Astrocyte (in vitro differentiated cells and primary cell): Measurements from ENCODE around the gene CCDC141. TPM values are rescaled to one million over a fixed set of nuclear protein-coding genes. Genes with fewer than 3 reads are reported as not detected.
A peak's percentile ranks its signal among the peaks of the same experiment; 100 is the strongest.

ENCODE experiments used
- DNase-seq: peaks from one replicate; pipeline ENCODE4 v3.0.0-alpha.2; 2010; ENCODE audit warnings: low read depth
- FAIRE-seq: peaks from 2 replicates; lab custom pipeline; 2011; peaks lifted over from hg19 to GRCh38; lab: Jason Lieb, UNC
- H2AFZ ChIP-seq: 2 replicates; pipeline ENCODE4 v1.6.0; 2012; ENCODE audit warnings: low read depth, low read length, inconsistent platforms
- H3K27ac ChIP-seq: 2 replicates; pipeline ENCODE4 v1.5.1; 2011; ENCODE audit warnings: low read depth, low read length, inconsistent platforms
- H3K27me3 ChIP-seq: 2 replicates; pipeline ENCODE4 v1.6.0; 2011; ENCODE audit warnings: low read length, inconsistent platforms; ENCODE audit not compliant: insufficient read depth
- H3K36me3 ChIP-seq: 2 replicates; pipeline ENCODE4 v1.5.1; 2011; ENCODE audit warnings: low read length, inconsistent platforms; ENCODE audit not compliant: insufficient read depth
- H3K4me1 ChIP-seq: 2 replicates; pipeline ENCODE4 v1.5.1; 2011; ENCODE audit warnings: low read length, inconsistent platforms; ENCODE audit not compliant: insufficient read depth
- H3K4me2 ChIP-seq: 2 replicates; pipeline ENCODE4 v1.6.0; 2012; ENCODE audit warnings: low read length, inconsistent platforms
- H3K4me3 ChIP-seq: 2 replicates; pipeline ENCODE4 v1.5.1; 2011; ENCODE audit warnings: low read depth, mild to moderate bottlenecking, low read length, inconsistent platforms; ENCODE audit not compliant: insufficient read depth
- H3K79me2 ChIP-seq: 2 replicates; pipeline ENCODE4 v1.6.0; 2012; ENCODE audit warnings: mild to moderate bottlenecking, low read length, inconsistent platforms; ENCODE audit not compliant: insufficient read depth
- H3K9ac ChIP-seq: 2 replicates; pipeline ENCODE4 v1.6.0; 2012; ENCODE audit warnings: mild to moderate bottlenecking, low read length, inconsistent platforms
- H3K9me3 ChIP-seq: 2 replicates; pipeline ENCODE4 v1.5.1; 2012; ENCODE audit warnings: low read depth, mild to moderate bottlenecking, low read length, inconsistent platforms; ENCODE audit not compliant: insufficient read depth
- H4K20me1 ChIP-seq: 2 replicates; pipeline ENCODE4 v1.6.0; 2012; ENCODE audit warnings: low read length, inconsistent platforms; ENCODE audit not compliant: insufficient read depth
- H3K27ac Mint-ChIP-seq: one replicate; pipeline ENCODE4 v1.8.0; 2021; ENCODE audit warnings: mild to moderate bottlenecking, mixed read lengths; ENCODE audit not compliant: unreplicated experiment
- H3K27me3 Mint-ChIP-seq: one replicate; pipeline ENCODE4 v1.8.0; 2021; ENCODE audit warnings: low read depth, mixed read lengths; ENCODE audit not compliant: unreplicated experiment
- H3K36me3 Mint-ChIP-seq: one replicate; pipeline ENCODE4 v1.8.0; 2021; ENCODE audit warnings: low read depth, mixed read lengths; ENCODE audit not compliant: unreplicated experiment
- H3K4me1 Mint-ChIP-seq: one replicate; pipeline ENCODE4 v1.8.0; 2021; ENCODE audit warnings: low read depth, mixed read lengths; ENCODE audit not compliant: unreplicated experiment
- H3K4me3 Mint-ChIP-seq: one replicate; pipeline ENCODE4 v1.8.0; 2021; ENCODE audit warnings: mild to moderate bottlenecking, moderate library complexity, mixed read lengths; ENCODE audit not compliant: unreplicated experiment
- H3K9me3 Mint-ChIP-seq: one replicate; pipeline ENCODE4 v1.8.0; 2021; ENCODE audit warnings: mild to moderate bottlenecking, mixed read lengths; ENCODE audit not compliant: unreplicated experiment
- EZH2 ChIP-seq: IDR thresholded peaks from 2 replicates; pipeline ENCODE4 v1.6.1; 2012; ENCODE audit warnings: mild to moderate bottlenecking, low read length, inconsistent platforms; ENCODE audit not compliant: insufficient read depth
- total RNA-seq: library from RNA; stranded (reverse); gene quantifications from 2 replicates; pipeline ENCODE4 v1.2.1, GENCODE V29; 2021
- TF ChIP-seq, protein P1 (sequence below): IDR thresholded peaks from 2 replicates; pipeline ENCODE4 v1.5.1; 2011; ENCODE audit warnings: low read depth, mild to moderate bottlenecking, inconsistent platforms, low read length, moderate library complexity; ENCODE audit not compliant: insufficient read depth

CCDC141 gene
- total RNA-seq, 1 donor from 2014 or later, result 0.18 TPM

DNA sequence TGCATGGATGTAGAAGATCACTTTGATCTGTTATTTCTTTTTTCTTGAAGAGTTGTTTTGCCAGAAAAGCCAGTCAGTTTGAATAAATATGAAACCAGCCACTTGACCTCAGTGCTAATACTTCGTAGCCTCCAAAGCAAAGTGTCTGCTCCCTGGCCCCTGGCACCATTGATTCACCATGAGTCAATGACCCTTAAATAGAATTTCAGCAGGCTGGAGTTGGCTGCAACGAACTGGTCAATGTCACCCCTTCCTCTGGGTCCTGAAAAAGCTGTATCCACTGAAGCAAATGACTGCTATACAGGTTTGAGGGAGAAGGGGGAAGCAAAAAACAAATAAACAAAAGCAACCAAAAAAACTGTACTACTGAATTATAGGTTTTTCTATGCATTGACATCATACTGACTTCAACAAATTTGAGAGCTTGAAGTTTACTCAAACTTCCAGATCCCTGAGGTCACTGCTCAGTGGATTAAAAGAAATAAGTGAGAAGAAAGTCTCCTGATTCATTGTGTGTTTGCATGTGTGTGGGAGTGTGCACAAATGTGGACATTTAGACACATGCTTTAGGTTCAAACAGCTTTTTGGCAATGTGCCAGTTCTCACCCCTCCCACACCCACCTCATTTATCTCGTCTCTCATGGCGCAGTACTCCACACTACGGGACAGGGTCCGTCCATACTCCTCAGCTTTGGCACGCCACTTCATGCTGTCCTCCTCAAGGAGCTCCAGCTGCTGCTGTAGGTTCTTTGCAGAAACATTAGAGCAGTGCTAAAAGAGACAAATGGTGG lies 184.6 kb downstream of the CCDC141 start:
- FAIRE-seq (no peak), DNase-seq (no peak)
- Mint-ChIP-seq H3K27ac (no peak overlapping the region), H3K36me3 (no peaks in the 10 kb centered on the region), H3K4me1 (peaks cover 25% of the 10 kb centered on the region), H3K9me3 (no peaks in the 10 kb centered on the region), H3K4me3 (no peak overlapping the region), H3K27me3 (no peaks in the 10 kb centered on the region)
- Histone ChIP-seq H3K27me3 (no peaks in the 10 kb centered on the region), H2AFZ (no peak overlapping the region), H3K9ac (no peak overlapping the region), H3K4me1 (peaks cover 21% of the 10 kb centered on the region), H3K27ac (no peak overlapping the region), H3K36me3 (no peaks in the 10 kb centered on the region), H3K9me3 (no peaks in the 10 kb centered on the region), H3K4me2 (peak overlapping the region; percentile 16), H4K20me1 (no peaks in the 10 kb centered on the region), H3K79me2 (no peaks in the 10 kb centered on the region), H3K4me3 (no peak overlapping the region)
- TF ChIP-seq, protein P1, sequence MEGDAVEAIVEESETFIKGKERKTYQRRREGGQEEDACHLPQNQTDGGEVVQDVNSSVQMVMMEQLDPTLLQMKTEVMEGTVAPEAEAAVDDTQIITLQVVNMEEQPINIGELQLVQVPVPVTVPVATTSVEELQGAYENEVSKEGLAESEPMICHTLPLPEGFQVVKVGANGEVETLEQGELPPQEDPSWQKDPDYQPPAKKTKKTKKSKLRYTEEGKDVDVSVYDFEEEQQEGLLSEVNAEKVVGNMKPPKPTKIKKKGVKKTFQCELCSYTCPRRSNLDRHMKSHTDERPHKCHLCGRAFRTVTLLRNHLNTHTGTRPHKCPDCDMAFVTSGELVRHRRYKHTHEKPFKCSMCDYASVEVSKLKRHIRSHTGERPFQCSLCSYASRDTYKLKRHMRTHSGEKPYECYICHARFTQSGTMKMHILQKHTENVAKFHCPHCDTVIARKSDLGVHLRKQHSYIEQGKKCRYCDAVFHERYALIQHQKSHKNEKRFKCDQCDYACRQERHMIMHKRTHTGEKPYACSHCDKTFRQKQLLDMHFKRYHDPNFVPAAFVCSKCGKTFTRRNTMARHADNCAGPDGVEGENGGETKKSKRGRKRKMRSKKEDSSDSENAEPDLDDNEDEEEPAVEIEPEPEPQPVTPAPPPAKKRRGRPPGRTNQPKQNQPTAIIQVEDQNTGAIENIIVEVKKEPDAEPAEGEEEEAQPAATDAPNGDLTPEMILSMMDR, result no peak
- no peak for TF ChIP-seq EZH2

DNA sequence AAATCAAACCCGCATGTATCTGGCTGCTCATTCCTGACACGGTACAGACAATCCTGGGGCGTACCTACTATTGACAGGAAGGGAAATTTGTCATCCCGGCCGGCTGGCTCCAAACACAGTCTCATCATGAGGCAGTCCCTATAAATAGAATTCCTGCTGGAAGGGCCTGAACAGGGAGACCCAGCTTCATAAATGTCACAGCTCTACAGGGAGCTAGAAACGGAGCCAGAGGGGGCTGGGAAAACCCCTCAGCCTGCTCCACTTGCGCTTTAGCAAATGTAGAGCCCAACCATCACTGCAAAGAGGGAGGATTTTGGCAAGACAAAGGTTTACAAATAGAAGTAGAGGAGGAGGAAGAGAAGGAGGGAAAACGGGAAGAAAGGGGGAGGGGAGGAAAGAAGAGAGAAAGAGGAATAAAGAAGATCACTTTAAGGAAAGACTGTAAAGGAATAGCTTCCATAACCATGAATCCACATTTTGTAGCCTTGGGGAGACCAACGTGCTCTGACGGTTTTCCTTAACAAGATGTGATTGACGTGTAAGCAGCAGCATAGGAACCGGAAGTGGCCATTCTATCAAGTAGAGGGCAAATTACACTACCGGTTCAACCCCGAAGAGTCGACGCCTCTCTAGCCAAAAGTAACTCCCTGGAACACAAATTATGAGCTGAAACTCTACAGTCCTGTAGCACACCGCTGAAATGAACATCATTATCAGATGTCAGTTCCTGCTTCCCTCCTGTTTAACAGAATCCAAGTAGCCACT lies 185.9 kb downstream of the CCDC141 start:
- Histone ChIP-seq H3K27ac (peak overlapping the region; percentile 29), H2AFZ (peak overlapping the region; percentile 65), H3K4me1 (peaks cover 21% of the 10 kb centered on the region), H3K36me3 (no peaks in the 10 kb centered on the region), H3K9ac (peak overlapping the region; percentile 34), H3K4me2 (peak overlapping the region; percentile 77), H3K4me3 (no peak overlapping the region), H3K79me2 (no peaks in the 10 kb centered on the region), H3K9me3 (no peaks in the 10 kb centered on the region), H4K20me1 (no peaks in the 10 kb centered on the region), H3K27me3 (no peaks in the 10 kb centered on the region)
- peak; percentile 32 for DNase-seq
- Mint-ChIP-seq H3K36me3 (no peaks in the 10 kb centered on the region), H3K4me3 (peak overlapping the region; percentile 48), H3K27me3 (no peaks in the 10 kb centered on the region), H3K9me3 (no peaks in the 10 kb centered on the region), H3K4me1 (peaks cover 26% of the 10 kb centered on the region), H3K27ac (peak overlapping the region; percentile 90)
- no peak for FAIRE-seq
- no peak for TF ChIP-seq EZH2

DNA sequence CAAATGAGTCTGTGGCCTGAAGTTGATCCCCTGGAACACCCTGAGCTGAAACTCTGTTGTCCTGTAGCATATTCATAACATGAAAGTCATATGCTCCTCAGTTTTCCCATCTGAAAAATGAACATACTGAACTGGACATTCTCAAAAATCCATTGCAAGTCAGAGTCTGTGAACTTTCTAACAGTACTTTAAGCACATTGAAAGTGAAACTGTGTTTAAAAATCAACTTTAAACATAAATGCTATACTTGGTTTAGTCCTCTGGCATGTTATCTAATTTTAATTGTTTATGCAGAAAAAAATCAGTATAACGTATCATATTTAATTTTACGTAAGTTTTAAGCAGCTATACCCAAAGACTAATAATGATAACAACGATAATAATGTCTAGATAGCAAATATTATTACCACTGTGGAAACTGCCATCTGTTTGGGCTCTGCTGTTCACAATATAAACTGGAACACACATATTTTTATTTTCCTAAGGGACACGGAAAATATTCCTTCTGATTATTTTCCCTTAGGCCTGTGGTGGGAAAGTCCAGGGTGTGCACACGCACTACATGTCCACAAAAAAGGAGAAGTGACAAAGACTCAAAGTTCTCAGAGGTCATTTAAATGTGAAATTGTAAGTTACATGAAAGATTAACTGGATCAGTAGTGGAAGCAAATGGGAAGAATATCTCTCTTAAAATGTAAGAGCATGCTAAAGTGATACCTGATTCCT lies 186.6 kb downstream of the CCDC141 start:
- TF ChIP-seq, protein P1, result no peak
- TF ChIP-seq EZH2, result no peak
- Mint-ChIP-seq H3K4me3 (no peak overlapping the region), H3K27ac (peak overlapping the region; percentile 90), H3K27me3 (no peaks in the 10 kb centered on the region), H3K36me3 (no peaks in the 10 kb centered on the region), H3K4me1 (peaks cover 29% of the 10 kb centered on the region), H3K9me3 (no peaks in the 10 kb centered on the region)
- FAIRE-seq (peak; percentile 5), DNase-seq (no peak)
- Histone ChIP-seq H3K4me1 (peaks cover 21% of the 10 kb centered on the region), H3K9ac (peak overlapping the region; percentile 34), H3K4me2 (peak overlapping the region; percentile 77), H2AFZ (peak overlapping the region; percentile 65), H4K20me1 (no peaks in the 10 kb centered on the region), H3K9me3 (no peaks in the 10 kb centered on the region), H3K36me3 (no peaks in the 10 kb centered on the region), H3K4me3 (no peak overlapping the region), H3K27me3 (no peaks in the 10 kb centered on the region), H3K79me2 (no peaks in the 10 kb centered on the region), H3K27ac (peak overlapping the region; percentile 25)
